GM18526 (cell line): ENCODE data around the gene EEF1AKMT3.
A peak's percentile ranks its signal among the peaks of the same experiment; 100 is the strongest.

Experiments used
- POLR2A ChIP-seq: IDR thresholded peaks from 3 replicates; pipeline ENCODE4 v1.6.1; 2011; ENCODE audit not compliant: insufficient read length; ENCODE audit errors: extremely low read depth

The EEF1AKMT3 gene

DNA sequence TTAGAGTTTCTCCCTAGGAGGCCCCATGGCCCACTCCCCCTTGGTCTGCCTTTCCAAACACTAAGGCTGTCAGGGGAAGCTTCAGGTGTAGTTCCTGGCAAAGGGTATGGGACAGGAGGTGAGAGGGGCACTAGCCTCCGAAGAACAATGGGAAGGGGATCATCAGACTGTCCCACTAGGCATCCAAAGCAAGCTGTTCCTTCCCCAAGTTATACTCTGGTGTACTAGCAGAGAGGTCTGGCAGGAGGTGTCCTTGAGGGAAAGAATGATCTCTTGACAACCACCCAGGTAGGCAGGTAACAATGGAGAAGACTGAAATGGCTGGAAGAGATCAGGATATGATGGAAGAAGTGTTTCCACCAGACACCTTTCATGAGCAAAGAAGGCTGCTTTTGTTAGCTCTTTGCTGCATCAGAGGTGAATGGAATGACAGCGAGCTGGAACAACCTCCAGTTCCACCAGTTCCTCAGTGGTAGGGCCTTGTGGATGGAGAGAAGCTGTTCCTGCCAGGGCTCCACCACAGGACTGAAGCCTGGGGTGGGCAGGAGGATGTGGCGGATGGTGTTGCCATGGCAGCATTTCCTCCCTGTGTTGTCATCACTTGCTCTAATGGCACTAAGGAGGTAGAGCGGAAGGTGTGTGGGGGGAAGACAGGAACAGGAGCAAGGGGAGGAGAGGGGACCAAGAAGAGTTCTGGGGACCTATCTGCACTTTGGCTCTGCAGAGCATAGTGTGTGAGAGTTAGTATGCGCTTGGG, 31.6 kb upstream of the EEF1AKMT3 start:
- TF ChIP-seq POLR2A, result no peak

DNA sequence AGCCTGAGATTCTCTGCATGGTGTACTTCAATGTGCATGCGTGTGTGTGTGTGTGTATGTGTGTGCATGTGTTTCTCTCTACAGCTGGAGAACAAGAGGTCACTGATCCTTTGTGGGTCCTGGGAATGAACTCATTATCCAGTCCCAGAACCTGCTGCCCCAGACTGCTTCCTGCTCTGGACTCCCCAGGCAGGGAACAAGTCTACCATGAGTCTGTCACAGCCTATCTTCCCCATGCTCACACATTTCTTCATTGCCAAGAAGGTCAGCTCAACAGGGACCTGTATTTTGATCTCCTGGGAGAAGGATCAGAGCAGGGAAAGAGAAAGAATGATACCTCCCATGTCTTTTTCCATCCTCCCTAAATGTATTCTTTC, 31.0 kb upstream of the EEF1AKMT3 start:
- TF ChIP-seq POLR2A, result no peak

DNA sequence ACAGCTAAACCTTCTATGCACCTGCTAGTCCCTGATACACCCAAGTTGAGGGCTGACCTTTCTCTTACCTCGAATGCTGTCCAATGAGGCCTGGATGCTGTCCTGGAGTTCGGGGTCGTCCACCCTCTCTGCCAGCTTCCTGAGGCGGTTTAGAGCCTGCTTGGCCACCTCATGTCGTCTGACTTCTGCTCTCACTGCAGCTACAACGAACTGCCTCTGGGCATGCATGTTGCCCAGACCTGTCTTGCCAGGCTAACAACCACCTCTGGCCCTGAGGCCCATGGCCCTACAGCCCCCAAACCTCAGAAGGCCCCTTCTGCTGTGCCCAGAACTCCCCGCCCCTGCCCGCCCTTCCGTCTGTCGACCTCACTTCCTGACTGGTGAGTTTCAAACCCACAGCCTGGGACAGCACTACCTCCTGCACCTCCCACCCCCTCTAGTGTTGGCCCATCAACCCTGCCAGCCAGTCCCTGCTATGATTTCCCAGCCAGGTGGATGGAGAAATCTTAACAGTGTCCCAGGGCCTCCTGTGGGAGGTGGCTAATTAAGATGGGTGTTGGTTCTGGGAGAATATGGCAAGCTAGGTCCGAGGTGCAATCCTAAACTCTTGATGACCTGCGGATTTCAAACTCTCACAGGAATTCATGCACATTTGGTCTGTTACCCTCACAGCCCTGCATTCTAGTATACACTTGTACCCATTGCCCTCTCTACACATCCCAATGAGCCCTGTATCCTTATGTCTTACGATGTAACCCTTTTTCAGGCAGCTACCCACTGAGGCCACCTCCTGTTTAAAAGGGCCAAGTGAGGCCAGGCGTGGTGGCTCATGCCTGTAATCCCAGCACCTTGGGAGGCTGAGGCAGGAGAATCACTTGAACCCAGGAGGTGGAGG, 30.3 kb upstream of the EEF1AKMT3 start:
- TF ChIP-seq POLR2A, result peak; percentile 57

DNA sequence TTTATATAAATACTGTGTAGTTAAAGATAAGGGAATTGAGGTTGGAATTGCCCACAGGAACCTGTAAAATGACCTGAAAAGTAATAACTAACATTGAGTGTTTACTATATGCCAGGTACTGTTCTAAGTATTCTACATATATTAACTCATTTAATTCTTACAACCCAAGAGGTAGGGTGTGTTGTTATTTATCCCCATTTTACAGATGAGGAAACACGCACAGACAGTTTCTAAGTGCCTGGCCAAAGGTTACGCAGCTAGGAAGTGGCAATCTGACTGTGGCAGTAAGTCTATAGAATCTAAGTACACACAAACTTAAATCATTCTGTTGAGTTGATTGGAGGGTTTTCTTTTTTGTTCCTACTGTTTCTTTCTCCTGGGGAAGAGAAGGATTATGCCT, 28.6 kb upstream of the EEF1AKMT3 start:
- TF ChIP-seq POLR2A, result no peak

DNA sequence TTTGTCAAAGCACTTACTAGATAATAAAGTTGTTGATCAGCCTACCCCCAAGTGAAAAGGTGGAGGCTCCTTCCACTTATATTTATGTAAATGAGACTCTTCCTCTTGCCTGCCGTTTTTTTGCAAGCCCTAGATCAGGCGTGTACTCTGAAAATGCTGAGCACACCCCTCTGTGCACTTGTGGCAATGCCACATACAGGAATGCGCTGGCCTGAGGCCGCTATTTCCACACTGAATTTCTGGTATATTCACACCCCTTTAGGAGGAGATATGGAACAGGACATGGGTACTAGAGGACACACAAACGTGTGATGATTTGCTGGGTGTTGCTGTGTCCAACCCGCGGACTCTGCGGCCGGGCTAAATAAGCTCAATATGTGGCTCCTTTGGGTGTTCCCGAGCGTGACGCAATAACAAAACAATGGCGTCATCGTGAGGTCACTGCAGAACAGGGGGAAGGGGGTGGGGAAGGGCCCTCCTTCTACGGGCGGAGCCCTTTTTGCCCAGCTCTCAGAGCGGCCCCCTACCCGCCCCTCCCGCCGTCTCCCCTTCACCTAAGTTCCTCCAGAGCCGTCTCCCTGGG, 28.1 kb upstream of the EEF1AKMT3 start:
- TF ChIP-seq POLR2A, result no peak

DNA sequence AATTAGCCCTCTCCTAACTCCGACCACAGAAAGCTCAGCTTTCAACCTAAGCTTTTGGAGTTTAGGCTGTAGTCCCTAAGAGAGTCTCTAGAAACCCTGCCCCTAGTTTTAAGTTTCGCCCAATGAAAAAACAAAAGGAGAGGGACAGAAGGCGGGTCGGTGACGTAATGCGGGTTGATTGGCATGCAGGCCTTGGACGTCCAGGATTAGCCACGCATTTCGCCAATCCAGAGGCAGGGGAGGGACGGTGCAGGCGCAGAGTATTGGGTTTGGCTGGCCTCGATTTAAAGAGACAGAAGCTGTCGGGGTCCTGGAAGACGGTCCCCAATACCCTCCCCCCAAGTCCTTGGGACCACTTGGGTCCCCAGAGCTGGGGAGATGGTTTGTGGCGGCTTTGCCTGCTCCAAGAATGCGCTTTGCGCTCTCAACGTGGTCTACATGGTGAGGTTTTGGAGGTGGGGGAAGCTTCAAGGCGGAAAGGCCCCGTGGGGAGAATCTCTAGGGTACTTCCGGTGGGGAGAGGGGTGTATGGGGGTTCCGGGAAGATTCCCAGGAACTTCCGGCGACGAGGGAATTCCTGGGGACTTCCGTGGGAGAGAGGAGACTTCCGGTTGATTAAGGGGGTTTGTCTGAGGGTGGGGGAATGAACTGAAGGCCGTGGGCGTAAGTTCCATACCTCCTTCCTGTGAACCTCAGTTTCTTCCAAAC, 27.5 kb upstream of the EEF1AKMT3 start, which contains the start of gene TSPAN31:
Gene TSPAN31 (plus strand): TSS at position 263 of the 708 bp plus-strand sequence. CDS start 116 bp downstream, at position 379.
- TF ChIP-seq POLR2A, result no peak

DNA sequence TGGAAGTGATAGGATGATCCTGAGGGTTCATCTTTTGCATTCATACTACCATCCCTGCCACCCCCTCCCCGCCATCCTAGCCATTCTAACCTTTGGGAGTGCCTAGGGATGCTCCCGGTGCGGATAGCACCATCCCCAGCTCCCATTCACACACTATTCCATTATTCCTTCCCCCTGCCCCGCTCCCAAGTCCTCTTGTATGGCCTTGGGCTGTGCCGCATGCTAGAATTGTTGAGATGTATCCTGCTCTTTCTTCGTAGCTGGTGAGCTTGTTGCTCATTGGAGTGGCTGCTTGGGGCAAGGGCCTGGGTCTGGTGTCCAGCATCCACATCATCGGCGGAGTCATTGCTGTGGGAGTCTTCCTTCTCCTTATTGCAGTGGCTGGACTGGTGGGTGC, 26.9 kb upstream of the EEF1AKMT3 start:
- TF ChIP-seq POLR2A, result no peak

DNA sequence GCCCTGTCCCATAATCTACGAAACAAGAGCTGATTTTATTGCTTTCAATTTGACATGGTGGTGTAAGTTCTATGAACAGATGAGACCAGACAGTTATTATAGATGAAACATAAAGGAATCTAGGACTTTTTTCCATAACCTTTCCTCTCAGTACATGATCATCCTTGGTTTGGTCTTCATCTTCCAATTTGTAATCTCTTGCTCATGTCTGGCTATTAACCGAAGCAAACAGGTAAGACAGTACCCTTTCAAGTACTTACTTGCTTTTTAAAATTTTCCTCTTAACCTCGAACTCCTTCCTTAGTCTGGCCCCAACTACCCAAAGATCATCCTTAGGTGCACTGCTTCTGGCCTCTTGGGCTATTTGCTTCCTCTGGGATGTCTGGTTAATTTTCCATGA, 26.4 kb upstream of the EEF1AKMT3 start:
- TF ChIP-seq POLR2A, result no peak

DNA sequence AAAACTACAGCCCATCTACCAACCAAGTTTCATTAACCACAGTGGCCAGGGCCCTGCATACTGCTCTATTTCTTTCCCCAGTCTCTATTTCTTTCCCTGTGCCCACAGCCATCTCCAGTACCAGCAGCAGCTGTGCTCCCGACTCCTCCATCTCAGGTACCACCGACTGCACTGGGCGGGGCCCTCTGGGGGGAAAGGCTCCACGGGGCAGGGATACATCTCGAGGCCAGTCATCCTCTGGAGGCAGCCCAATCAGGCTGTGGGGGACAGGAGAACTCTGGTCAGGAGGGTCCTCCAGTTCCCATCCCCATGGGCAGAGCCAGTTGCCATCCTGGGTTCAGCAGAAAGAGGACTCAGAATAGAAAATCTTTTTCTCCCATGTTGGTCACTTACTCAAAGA, 23.4 kb upstream of the EEF1AKMT3 start:
- no peak for TF ChIP-seq POLR2A

DNA sequence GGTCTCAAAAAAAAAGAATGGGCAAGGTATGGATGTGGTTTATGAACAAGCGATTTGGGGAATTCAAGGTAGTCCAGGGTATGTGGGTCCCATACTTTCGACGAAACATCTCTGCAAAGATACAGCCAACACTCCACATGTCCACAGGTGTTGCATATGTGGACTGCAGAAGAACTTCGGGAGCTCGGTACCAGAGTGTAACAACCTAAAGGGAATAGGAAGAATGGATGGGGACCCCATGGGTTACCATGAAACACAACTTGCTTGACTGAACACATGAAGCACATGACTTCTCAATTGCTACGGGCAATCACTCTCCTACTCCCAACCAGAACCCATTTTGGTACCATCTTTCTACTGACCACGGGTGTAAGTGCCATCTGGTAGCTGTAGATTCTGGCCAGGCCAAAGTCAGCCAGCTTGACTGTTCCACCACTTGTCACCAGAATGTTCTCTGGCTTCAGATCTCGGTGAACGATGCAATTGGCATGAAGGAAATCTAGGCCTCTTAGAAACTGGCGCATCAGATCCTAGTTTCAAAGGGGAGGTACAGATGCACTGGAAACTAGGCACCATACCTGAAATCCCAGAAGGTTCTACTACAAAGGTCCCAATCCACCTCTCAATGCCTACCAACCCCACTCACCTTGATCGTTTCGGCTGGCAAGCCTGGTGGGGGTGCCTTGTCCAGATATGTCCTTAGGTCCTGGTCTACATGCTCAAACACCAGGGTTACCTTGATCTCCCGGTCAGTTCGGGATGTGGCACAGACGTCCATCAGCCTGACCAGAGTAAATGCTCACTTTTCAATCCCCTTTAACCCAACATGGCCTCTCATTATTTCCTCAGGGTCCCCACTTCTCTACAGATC, 21.6 kb upstream of the EEF1AKMT3 start:
- TF ChIP-seq POLR2A, result no peak

DNA sequence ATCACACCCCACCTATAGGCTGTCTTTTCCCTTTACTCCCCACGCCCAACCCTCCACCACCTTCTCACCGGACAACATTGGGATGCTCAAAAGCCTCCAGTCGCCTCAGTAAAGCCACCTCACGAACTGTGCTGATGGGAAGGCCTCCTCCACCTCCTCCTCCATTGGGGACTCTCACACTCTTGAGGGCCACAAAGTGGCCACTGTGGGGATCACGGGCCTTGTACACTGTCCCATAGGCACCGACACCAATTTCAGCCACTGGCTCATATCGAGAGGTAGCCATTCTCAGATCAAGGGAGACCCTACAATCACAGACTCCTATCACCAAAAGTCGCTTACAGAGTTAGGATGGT, 21.0 kb upstream of the EEF1AKMT3 start:
- no peak for TF ChIP-seq POLR2A

DNA sequence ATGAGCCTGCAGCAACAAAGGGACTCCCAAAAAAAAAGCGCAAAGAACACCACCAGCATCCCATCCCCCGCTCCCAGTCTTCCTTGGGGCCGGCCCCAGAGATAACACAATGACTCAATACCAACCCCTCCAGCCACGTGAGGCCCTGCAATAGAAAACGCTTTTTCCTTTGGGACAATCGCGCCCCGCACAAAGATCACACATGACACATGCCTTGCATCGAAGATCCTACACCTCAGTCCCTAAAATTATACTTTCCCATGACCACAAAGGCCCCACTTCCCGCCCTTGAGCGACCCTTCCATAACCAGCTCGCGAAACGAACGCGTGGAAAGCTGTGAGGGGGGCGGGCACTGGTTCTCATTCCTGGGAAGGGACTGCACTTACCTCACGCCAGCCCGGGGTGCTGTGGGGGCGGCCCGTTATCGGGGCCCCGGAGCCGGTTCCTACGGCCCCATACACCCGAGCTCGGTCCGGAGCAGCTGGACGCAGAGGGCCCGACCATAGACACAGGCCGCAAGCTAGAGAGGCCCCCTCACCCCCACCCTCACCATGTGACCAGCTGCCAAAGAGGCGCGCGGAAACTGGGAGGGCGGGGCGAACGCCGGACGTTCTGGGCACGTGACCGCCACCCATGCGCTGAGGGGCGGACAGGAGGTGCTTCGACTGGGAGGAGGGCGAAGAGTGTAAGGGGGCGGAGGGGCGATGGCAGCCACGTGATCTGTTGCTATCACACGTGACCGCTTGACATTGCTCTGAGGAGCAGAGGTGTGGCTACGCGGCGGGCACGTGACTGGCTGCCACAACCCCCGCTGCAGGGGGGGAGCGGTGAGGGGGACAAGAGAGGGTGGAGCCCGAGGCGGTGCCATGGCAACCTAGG, 20.4 kb upstream of the EEF1AKMT3 start, which contains the start of gene CDK4:
Gene CDK4 (minus strand): TSS at position 523 of the 880 bp plus-strand sequence. CDS start 593 bp downstream, outside the sequence.
- TF ChIP-seq POLR2A, result peak; percentile 69

DNA sequence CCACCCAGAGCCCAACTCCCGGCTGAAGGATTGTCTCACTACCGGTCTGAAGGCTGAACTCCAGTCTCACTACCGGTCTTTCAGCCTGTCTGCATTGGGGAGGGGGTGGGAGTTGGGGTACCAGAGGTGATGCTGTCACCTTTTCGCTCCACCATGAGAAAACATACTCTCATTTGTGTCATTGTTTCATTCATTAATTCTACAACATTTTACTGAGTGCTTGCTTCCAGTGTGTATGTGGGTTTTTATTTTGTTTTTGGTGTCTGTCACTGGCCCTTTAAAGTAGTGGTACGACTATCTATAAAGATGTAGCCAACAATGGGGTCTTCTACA, 19.8 kb upstream of the EEF1AKMT3 start:
- TF ChIP-seq POLR2A, result no peak
